K562 (cell line): ENCODE results near the gene SHBG. TPM values are rescaled to one million over a fixed set of nuclear protein-coding genes. Genes with fewer than 3 reads are reported as not detected.

ENCODE experiments used
- ATAC-seq: fragments of 200-7000 bp; cut with Tn5 transposase; 3 replicates; pipeline ENCODE4 v1.9.1; 2020; ENCODE audit warnings: moderate library complexity
- BruUV-seq: library from RNA; stranded (reverse); fragments of 400-500 nt; replicated peaks from 2 replicates; lab custom pipeline; 2021; lab: Mats Ljungman, UMichigan
- CTCF ChIA-PET: fragments of 300-600 bp; formaldehyde crosslinking; extraction: SDS; loops from one replicate; lab custom pipeline; 2021; ENCODE audit warnings: low intra/inter-chr PET ratio; lab: Yijun Ruan, JAX
- POLR2A ChIA-PET: fragments of 300-600, 350-650 bp; sonication (Branson Sonifier 250); formaldehyde crosslinking; extraction: SDS; loops from one replicate; lab custom pipeline; 2021; ENCODE audit warnings: antibody characterized with exemption, inconsistent platforms; lab: Yijun Ruan, JAX
- DNase-seq, 4 experiments: peaks; one replicate each; pipeline versions ENCODE4 v3.0.0 to v3.0.0-alpha.2; 2011 to 2018; ENCODE audit warnings: low spot score in 3 of 4, mixed read lengths in 3 of 4; ENCODE audit errors: extremely low read depth in 1 of 4
- FAIRE-seq: peaks from 2 replicates; lab custom pipeline; 2011; peaks lifted over from hg19 to GRCh38; lab: Jason Lieb, UNC
- H2AFZ ChIP-seq: 2 replicates; pipeline ENCODE4 v1.6.0; 2011; ENCODE audit warnings: low read depth, low read length, control low read depth, inconsistent platforms
- H3K27ac ChIP-seq: fragments of 200-600 bp; 3 replicates; pipeline ENCODE4 v1.8.0; 2011; ENCODE audit warnings: low read depth, mild to moderate bottlenecking, control low read depth, inconsistent platforms, low read length, moderate library complexity, mixed read lengths; ENCODE audit errors: extremely low read depth
- H3K27me3 ChIP-seq, 2 experiments: fragments of 300-600 bp in 1 of 2; 2 replicates in 1 of 2; 3 replicates in 1 of 2; pipeline versions ENCODE4 v1.6.0 to v1.8.0; 2011; ENCODE audit warnings: inconsistent platforms in 2 of 2, low read length in 2 of 2, mild to moderate bottlenecking in 1 of 2, mixed read lengths in 1 of 2, moderate library complexity in 1 of 2; ENCODE audit not compliant: control insufficient read depth in 2 of 2, insufficient read depth in 2 of 2
- H3K36me3 ChIP-seq: fragments of 300-600 bp; 3 replicates; pipeline ENCODE4 v1.8.0; 2011; ENCODE audit warnings: mild to moderate bottlenecking, low read length, inconsistent platforms; ENCODE audit not compliant: control insufficient read depth, insufficient read depth
- H3K4me1 ChIP-seq, 2 experiments: fragments of 200-600 bp in 1 of 2; replicated peaks in 1 of 2; 2 replicates in 1 of 2; 3 replicates in 1 of 2; pipeline versions ENCODE4 v1.5.1 to v1.8.0; 2011; ENCODE audit warnings: inconsistent platforms in 2 of 2, low read length in 2 of 2, mild to moderate bottlenecking in 1 of 2, mixed read lengths in 1 of 2, moderate library complexity in 1 of 2; ENCODE audit not compliant: control insufficient read depth in 2 of 2, insufficient read depth in 2 of 2
- H3K4me2 ChIP-seq: 2 replicates; pipeline ENCODE4 v1.6.1; 2011; ENCODE audit warnings: low read length, control low read depth, inconsistent platforms, mixed read lengths; ENCODE audit not compliant: insufficient read depth
- H3K4me3 ChIP-seq: fragments of 200-600 bp; sonication (generic), shearing (Covaris generic); 2 replicates; pipeline ENCODE4 v1.5.1; 2016; ENCODE audit warnings: control low read depth, inconsistent platforms
- H3K79me2 ChIP-seq: fragments of 200-600 bp; 3 replicates; pipeline ENCODE4 v1.8.0; 2011; ENCODE audit warnings: low read length, inconsistent platforms; ENCODE audit not compliant: control insufficient read depth, insufficient read depth
- H3K9ac ChIP-seq, 2 experiments: 2 replicates each; pipeline versions ENCODE4 v1.6.0 to v1.6.1; 2011; ENCODE audit warnings: low read depth in 2 of 2, low read length in 2 of 2, control low read depth in 1 of 2, inconsistent platforms in 1 of 2, mild to moderate bottlenecking in 1 of 2, mixed read lengths in 1 of 2; ENCODE audit not compliant: insufficient read depth in 1 of 2
- H3K9me1 ChIP-seq: one replicate; pipeline ENCODE4 v1.6.0; 2011; ENCODE audit warnings: inconsistent platforms, mild to moderate bottlenecking, low read length, moderate library complexity; ENCODE audit not compliant: control insufficient read depth, insufficient read depth
- H3K9me3 ChIP-seq: replicated peaks from 2 replicates; pipeline ENCODE4 v1.5.1; 2011; ENCODE audit warnings: low read depth, low read length, inconsistent platforms; ENCODE audit not compliant: control insufficient read depth, insufficient read depth
- H4K20me1 ChIP-seq: replicated peaks from 2 replicates; pipeline ENCODE4 v1.6.1; 2011; ENCODE audit warnings: low read length, inconsistent platforms, mixed read lengths; ENCODE audit not compliant: control insufficient read depth, insufficient read depth
- FOXP4 ChIP-seq: sonication (generic); formaldehyde crosslinking; IDR thresholded peaks from 2 replicates; pipeline ENCODE4 v1.8.0; 2022; ENCODE audit warnings: mild to moderate bottlenecking, missing genetic modification reagents, borderline replicate concordance
- NR0B1 ChIP-seq: fragments of 450-650 bp; IDR thresholded peaks from one replicate; pipeline ENCODE4 v1.6.1; 2018; ENCODE audit warnings: mild to moderate bottlenecking, moderate library complexity; ENCODE audit not compliant: partially characterized antibody
- ZNF121 ChIP-seq: sonication (generic); formaldehyde crosslinking; conservative IDR thresholded peaks from 2 replicates; pipeline ENCODE4 v1.8.0; 2022; ENCODE audit warnings: missing genetic modification reagents
- WGBS: fragments of 100-300 bp; shearing (Covaris generic); methylation state at CpG from one replicate; pipeline ENCODE4 v1.1.6; 2016; ENCODE audit warnings: low coverage, mixed read lengths; ENCODE audit not compliant: insufficient coverage; ENCODE audit errors: missing lambda C conversion rate; 5-methylcytosine and 5-hydroxymethylcytosine counted together
- in situ Hi-C: fragments of 300-500 bp; cut with MboI; formaldehyde crosslinking; loops from 4 replicates; pipeline ENCODE4 v1.15.0; 2018; ENCODE audit warnings: inconsistent platforms, mixed read lengths
- intact Hi-C: fragments of 100-400 bp; cut with micrococcal nuclease; formaldehyde crosslinking; loops from 2 replicates; pipeline ENCODE4 v1.14.2; 2022
- polyA plus RNA-seq, 8 experiments: library from polyadenylated mRNA; depleted of rRNA in 4 of 8; stranded (reverse) in 5 of 8; unstranded in 3 of 8; fragments of >200 nt; fragmentation: Nextera tagmentation in 2 of 8; fragmentation: Illumina TruSeq in 1 of 8; extraction: Ambion mirVana in 2 of 8; extraction: Trizol in 1 of 8; gene quantifications; 2 replicates each; pipeline versions ENCODE4 v1.2.1 to v1.2.3, GENCODE V29; 2011 to 2014; ENCODE audit warnings: inconsistent platforms in 1 of 8, missing spikeins in 1 of 8
- total RNA-seq, 7 experiments: library from RNA; depleted of rRNA in 6 of 7; stranded (reverse); fragments of >200 nt in 6 of 7; fragmentation: Illumina TruSeq in 2 of 7; extraction: Trizol in 2 of 7; gene quantifications; 2 replicates each; pipeline versions ENCODE4 v1.2.1 to v1.2.3, GENCODE V29; 2011 to 2021; ENCODE audit warnings: low replicate concordance in 1 of 7

SHBG gene
- total and polyA plus RNA-seq, 9 of the 15 experiments (the other 6 are each of a cell fraction or from before 2014, with no cell fraction given), result not detected

- Histone ChIP-seq H3K9me3 (no peaks in the 10 kb centered on the region), H3K4me3 (no peak overlapping the region), H4K20me1 (no peaks in the 10 kb centered on the region), H3K79me2 (no peaks in the 10 kb centered on the region), H3K9ac (no peak overlapping the region), H3K27me3 (no peaks in the 10 kb centered on the region), H3K4me1 (peaks cover 0 to 3% of the 10 kb centered on the region in 2 experiments; a peak in 1 of 5 replicates), H2AFZ (no peak overlapping the region), H3K27ac (no peak overlapping the region), H3K9me1 (no peaks in the 10 kb centered on the region), H3K36me3 (no peaks in the 10 kb centered on the region), H3K4me2 (no peak overlapping the region)
- in situ Hi-C loops, result no loop called here
- DNase-seq, result no peak
- 75% methylated on average over 6 of the region's 8 CpGs for WGBS
- POLR2A ChIA-PET, result interaction anchor here (1.0 to 1.5 kb wide), 3 partner anchors 21 to 67 kb away, joined by 4 to 5 read pairs (median 5); partner anchors contain the start of gene TP53
- CTCF ChIA-PET, result no interaction called here
- ATAC-seq, result no peak
- BruUV-seq, result no TSS peak
- no peak for TF ChIP-seq FOXP4 (CRISPR knock-in tag)
- TF ChIP-seq NR0B1, result no peak
- peak; percentile 90 for TF ChIP-seq ZNF121
- FAIRE-seq, result no peak
- intact Hi-C loops, result no loop called here
Measured at GRCh38 chr17:7620835-7621234, 9.1 kb upstream of the SHBG start.
